HUDEP-2 (cell line): ENCODE measurements around the gene ZNF597.
A peak's percentile ranks its signal among the peaks of the same experiment; 100 is the strongest.

Experiments used
- DNase-seq, 76 experiments: peaks; one replicate each; lab custom pipeline; 2025; ENCODE audit not compliant: unreplicated experiment in 76 of 76; lab: John Stamatoyannopoulos, UW

Gene ZNF597

GRCh38 chr16:3443108-3444031 is at the start of gene ZNF597, which contains the start of gene NAA60:
TSS of gene ZNF597 (minus strand) at chr16:3443504. CDS start at chr16:3443153, 351 bp downstream.
TSS of gene NAA60 (plus strand) at chr16:3443680. CDS start at chr16:3476228, 32,548 bp downstream.
- peak in 73 of 76 experiments; percentile 21 to 90 (median 74) for DNase-seq

- no peak for DNase-seq
Observed at GRCh38 chr16:3492356-3492755, 49.1 kb upstream of the ZNF597 start.

GRCh38 chr16:3490911-3491629 is 47.8 kb upstream of the ZNF597 start:
- no peak for DNase-seq

- DNase-seq, result no peak
Observed at GRCh38 chr16:3488801-3489200, 45.5 kb upstream of the ZNF597 start.

- no peak for DNase-seq
Observed at GRCh38 chr16:3487521-3488410, 44.5 kb upstream of the ZNF597 start.

- DNase-seq, result no peak
Observed at GRCh38 chr16:3486506-3487215, 43.4 kb upstream of the ZNF597 start.

- DNase-seq, result no peak
Observed at GRCh38 chr16:3485821-3486505, 42.7 kb upstream of the ZNF597 start.

GRCh38 chr16:3485097-3485745 is 41.9 kb upstream of the ZNF597 start:
- no peak for DNase-seq

GRCh38 chr16:3484318-3485096 is 41.2 kb upstream of the ZNF597 start:
- DNase-seq, result no peak

GRCh38 chr16:3482659-3483241 is 39.4 kb upstream of the ZNF597 start:
- DNase-seq, result no peak

- no peak for DNase-seq
Observed at GRCh38 chr16:3481696-3482658, 38.7 kb upstream of the ZNF597 start.

GRCh38 chr16:3480901-3481695 is 37.8 kb upstream of the ZNF597 start:
- DNase-seq, result no peak

GRCh38 chr16:3479654-3480216 is 36.4 kb upstream of the ZNF597 start:
- DNase-seq, result no peak

GRCh38 chr16:3478242-3478925 is 35.1 kb upstream of the ZNF597 start:
- DNase-seq, result no peak

GRCh38 chr16:3476409-3476808 is 33.1 kb upstream of the ZNF597 start:
- DNase-seq, result no peak
